HG03064 (cell line): Measurements from ENCODE around the gene MANBA.

Experiments used
- ATAC-seq: cut with Tn5 transposase; IDR thresholded peaks from one replicate; pipeline ENCODE4 v1.9.1; 2021; ENCODE audit warnings: low read depth; ENCODE audit not compliant: unreplicated experiment

MANBA gene

DNA sequence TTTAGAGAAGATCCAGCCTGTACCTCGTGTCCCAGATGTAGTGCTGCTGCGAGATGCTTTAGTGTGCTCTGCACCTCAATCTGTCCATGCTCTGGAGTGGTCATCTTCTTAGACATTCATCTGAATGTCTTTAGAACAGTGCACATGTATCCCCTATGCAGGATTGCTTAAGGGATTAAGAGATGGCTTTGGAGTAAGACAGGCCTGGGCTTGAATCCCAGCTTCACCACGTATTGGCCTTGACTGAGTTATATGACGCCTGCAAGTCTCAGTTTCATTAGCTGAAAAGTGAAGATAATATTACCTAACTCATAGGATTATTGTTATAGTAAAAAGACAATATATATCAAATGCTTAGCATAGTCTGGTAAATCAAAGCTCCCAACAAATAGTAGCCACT is 161.3 kb downstream of the MANBA start:
- ATAC-seq = no peak

DNA sequence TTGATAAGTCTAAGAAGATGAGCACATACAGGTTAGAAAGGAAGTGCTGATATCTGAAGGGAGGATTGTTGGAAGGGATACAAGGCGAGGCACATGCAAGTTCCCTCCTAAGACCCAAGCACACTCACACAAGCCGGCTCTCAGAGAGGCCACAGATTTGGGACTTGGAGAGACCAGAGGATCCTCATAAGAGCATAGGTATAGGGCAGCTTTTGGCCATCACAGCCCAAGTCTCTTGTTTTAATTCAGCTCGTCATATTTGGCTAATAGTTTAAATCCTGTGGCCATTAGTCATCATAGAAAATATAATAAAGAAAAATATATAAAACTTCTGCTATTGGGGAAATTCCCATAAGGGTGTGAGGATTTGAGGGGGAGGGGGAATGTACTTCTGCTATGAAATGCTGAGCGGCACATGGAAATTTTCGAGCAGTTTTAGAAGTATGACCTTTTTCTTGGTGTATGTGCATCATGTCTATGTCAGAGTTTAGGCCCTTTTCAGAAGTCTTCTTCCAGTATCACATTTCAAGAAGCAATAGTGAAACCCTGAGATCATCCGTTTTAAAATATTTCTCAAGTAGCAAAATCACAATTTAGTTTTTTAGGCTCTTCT is 161.9 kb downstream of the MANBA start:
- ATAC-seq = peak; percentile 50

DNA sequence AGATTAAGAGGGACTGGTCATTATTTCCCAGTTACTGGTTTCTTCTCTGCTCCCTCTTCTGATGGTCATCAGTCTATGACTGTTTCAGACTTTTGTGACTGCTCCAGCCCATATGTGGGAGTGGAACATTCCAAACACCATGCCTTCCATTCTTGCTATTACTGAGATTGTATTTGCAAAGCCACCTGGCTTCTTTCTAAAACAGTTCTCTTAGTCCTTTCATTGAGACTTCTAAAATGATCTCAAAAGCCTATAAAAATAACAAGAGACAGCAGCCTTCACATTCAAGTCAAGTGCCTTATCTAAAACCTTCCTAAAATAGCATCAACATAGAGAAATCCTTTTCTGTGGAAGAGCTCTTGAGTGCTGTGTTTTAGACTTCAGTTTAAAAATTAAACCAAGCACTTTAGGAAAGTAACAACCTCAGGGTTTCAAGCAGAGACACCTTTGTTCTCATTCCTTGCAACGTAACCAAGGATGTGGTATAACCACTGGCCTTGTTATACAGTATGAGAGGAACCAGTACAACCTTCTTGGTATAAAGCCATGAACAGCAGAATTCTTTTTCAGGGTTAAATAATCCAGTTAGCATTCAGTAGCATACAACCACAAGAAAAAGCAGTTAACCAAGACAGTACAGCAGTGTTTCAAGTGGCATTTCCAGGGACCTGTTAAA is 162.5 kb downstream of the MANBA start:
- peak; percentile 88 for ATAC-seq

DNA sequence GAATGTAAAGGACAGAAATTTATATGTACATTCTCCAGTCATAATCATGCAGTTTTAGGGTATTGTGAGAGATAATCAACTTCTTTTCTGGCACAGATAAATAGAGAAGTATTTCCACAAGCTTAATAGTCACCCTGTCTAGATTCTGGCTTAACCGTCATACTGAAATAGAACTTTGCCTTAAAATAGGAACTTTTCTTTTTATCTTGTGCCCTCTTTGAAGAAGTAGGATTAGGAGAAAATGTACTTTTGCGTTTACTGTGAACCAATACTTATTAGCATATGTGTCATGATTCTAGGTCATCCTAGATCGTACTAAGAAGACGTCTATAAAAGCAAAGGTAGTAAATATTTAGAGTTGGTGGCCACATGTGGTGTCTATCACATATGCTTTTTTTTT is 164.2 kb downstream of the MANBA start:
- ATAC-seq = no peak

DNA sequence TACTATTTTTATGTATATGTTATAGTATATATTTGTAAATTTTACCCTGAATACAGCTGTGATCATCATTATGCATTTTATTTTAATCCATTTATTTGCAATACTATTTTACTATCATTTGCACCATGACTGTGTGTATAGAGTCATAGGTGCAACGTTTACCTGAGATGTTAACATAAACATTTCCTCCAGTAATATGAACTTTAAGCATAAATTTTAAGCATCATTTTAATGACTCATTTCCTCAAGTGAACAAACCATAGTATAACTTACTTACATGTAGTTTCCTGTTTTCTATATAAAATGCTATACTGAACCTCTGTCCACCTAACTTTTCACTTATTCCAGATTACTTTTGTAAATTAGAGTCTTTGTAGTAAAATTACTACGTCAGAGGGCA is 166.8 kb downstream of the MANBA start:
- no peak for ATAC-seq

DNA sequence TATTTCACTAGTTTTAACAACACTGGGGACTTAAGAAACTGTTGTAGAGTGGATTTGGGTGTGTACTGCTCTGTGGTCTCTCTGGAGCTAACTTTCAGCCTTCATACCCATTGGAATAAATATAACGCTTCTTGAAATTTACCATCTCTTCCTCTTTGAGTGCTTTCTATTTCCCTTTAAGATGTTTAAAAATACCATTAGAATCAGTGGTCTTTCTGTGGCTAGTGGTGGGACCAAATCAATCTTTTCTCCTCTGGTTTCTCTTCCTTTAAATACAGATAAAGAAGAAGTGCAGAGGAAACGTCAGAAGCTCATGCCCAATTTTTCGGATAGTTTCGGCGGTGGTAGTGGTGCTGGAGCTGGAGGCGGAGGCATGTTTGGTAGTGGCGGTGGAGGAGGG is 167.6 kb downstream of the MANBA start:
- ATAC-seq = no peak

DNA sequence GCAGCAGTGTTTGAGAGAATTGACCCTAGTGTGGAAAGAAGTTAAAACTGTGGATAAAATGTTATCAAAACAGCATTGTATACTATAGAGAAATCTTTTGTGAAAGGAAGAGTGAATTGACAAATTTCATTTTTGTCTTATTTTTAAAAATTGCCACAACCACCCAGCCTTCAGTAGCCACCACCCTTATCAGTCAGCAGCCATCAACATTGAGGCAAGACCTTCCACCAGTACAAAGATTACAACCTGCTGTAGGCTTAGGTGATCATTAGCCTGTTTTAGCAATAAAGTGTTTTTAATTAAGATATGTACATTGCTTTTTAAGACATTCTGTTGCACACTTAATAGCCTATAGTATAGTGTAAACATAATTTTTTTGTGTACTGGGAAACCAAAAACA is 168.5 kb downstream of the MANBA start:
- ATAC-seq = no peak

DNA sequence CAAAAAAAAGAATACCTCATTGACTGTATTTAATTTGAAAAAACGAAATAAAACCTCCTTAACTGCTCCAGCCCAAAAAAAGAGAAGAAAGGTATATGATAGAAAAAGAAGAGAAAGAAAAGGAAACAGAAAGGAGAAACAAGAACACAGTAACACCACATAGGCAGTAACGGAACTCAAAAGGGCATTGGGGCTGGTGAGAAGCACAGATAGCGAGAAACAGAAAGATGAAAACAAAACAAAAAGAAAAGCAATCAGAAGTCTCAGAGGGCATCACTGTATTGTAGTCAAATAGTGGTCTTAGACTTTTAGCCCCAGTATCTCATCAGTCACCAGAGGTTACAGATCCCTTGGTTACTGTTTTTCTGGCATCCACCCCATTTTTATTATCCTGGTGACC is 171.0 kb downstream of the MANBA start:
- ATAC-seq = no peak

DNA sequence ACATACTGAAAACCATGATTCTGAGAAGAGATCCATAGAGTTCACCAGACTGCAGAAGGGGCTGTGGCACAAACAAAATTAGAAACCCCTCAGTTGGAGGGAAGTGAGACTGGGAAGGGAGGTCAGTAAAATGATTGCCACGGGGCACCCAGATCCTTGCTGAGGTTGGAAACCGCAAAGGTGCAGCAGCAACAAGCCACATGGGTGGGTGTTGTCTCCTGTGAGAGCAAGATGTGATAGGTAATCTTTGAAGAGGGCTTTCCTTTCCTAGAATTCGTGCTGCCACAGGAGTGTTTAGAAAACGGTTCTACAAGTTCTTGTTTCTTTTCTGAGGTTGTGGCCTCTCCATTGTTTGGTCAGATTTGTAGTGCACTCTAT is 174.1 kb downstream of the MANBA start:
- ATAC-seq = peak; percentile 33

DNA sequence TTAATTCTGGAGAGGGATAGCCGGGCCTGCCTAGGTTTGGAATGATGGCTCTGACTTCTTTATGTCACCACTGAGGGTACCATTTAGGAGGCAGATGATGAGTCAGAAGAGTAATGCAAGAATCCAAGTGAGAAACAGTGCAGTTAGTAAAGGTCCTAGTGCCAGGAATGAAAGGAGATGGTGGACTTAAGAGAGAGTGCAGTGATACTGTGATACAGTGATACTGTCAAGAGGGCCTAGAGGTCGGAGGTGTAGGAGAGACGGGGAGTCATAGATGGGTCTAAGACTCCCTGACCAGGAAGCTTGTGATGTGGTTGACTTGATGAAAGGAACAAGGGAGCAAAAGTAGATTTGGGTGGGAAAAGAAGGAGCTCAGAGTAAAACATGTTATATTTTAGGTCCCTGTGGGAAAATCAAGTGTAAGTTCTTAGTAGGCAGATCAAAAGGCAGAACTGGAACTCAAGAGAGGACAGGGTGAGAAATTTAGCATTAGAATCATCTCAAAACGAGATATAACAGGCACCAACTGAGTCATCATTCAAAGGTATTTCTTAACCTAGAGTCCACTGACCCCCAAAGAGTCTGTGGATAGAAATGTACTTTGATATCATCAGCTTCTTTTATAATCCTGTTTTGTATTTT is 174.6 kb downstream of the MANBA start:
- peak; percentile 60 for ATAC-seq

DNA sequence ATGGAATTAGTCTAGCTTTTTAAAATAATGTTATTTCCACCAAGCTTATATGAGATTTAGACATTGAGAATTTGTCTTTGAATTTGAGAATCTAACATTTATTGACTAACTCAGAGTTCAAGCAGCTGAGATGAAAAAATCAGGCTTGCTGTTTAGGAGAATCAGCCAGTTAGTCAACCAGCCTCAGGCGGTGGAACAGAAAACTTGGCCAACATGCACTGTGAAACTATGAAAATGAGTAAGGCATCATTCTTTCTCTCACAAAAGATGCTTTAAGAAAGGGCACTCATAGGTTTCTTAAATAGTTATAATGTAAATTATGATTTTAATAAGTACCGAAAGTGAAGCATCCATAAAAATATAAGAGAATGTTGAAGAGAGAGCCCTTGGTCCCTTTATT is 175.4 kb downstream of the MANBA start:
- ATAC-seq = no peak

DNA sequence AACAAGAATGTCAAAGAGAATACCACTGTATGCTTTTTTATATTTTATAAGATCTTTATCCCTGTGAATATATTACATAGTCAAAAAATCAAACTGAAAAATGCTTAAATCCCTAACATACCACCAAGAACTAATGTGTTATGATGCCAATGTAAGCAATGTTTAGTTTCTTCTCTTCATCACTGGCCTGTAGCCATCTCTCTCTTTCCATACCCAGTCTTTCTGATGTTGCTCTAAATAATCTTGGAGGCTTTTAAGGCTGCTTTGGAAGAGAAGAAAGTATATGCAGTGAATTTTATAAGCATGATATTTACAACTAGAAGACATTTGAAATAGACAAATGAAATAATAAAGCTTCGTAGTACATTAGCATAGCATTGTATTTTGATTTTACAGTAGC is 176.7 kb downstream of the MANBA start:
- ATAC-seq = no peak
